HCT116 (cell line): Measurements from ENCODE around the gene TMEM208. TPM values are rescaled to one million over a fixed set of nuclear protein-coding genes. Genes with fewer than 3 reads are reported as not detected.

Source experiments
- ATAC-seq: fragments of 200-7000 bp; cut with Tn5 transposase; 2 replicates; pipeline ENCODE4 v1.9.1; 2020; ENCODE audit warnings: mild to moderate bottlenecking, moderate library complexity
- BruUV-seq: library from RNA; stranded (reverse); fragments of 400-500 nt; replicated peaks from 2 replicates; lab custom pipeline; 2021; lab: Mats Ljungman, UMichigan
- CTCF ChIA-PET: fragments of 300-600 bp; sonication (Branson Sonifier 250); formaldehyde crosslinking; loops from one replicate; lab custom pipeline; 2021; ENCODE audit warnings: antibody characterized with exemption; lab: Charles Lee
- POLR2A ChIA-PET: fragments of 300-600, 350-600 bp; sonication (Branson Sonifier 250); formaldehyde crosslinking; loops from one replicate; lab custom pipeline; 2021; ENCODE audit warnings: antibody characterized with exemption; lab: Charles Lee
- RAD21 ChIA-PET, 2 experiments: fragments of 300-600 bp; sonication (Branson Sonifier 250); formaldehyde crosslinking; loops; one replicate each; lab custom pipeline; 2023; ENCODE audit warnings: low total read pairs in 2 of 2; ENCODE audit not compliant: uncharacterized antibody in 2 of 2, unreplicated experiment in 2 of 2, low non-redundant PET in 1 of 2; lab: Charles Lee
- DNase-seq: peaks from one replicate; pipeline ENCODE4 v3.0.0-alpha.2; 2010; ENCODE audit warnings: low read depth, low spot score
- H2AFZ ChIP-seq: fragments of 200-600 bp; shearing (Covaris generic), sonication (generic); 2 replicates; pipeline ENCODE4 v1.6.1; 2017; ENCODE audit warnings: low read depth, mixed run types, mixed read lengths, antibody characterized with exemption, low read length; ENCODE audit not compliant: poor library complexity, severe bottlenecking
- H3K27ac ChIP-seq: 2 replicates; pipeline ENCODE4 v1.5.1; 2012; ENCODE audit warnings: low read depth, low read length
- H3K27me3 ChIP-seq: fragments of 200-600 bp; sonication (generic); 2 replicates; pipeline ENCODE4 v1.6.1; 2016; ENCODE audit warnings: mixed run types, low read length, mixed read lengths; ENCODE audit not compliant: insufficient read depth
- H3K36me3 ChIP-seq, 2 experiments: fragments of 200-500 bp in 1 of 2; fragments of 200-600 bp in 1 of 2; sonication (Bioruptor generic) in 1 of 2; sonication (generic) in 1 of 2; 2 replicates each; pipeline versions ENCODE4 v1.5.1 to v1.6.1; 2014 to 2016; ENCODE audit warnings: low read length in 2 of 2, inconsistent platforms in 1 of 2, mixed read lengths in 1 of 2, mixed run types in 1 of 2; ENCODE audit not compliant: insufficient read depth in 2 of 2, control insufficient read depth in 1 of 2
- H3K4me1 ChIP-seq, 2 experiments: fragments of 200-600 bp in 1 of 2; sonication (generic) in 1 of 2; 2 replicates each; pipeline versions ENCODE4 v1.5.1 to v1.6.1; 2012 to 2017; ENCODE audit warnings: low read length in 2 of 2, inconsistent platforms in 1 of 2, mild to moderate bottlenecking in 1 of 2, mixed read lengths in 1 of 2, mixed run types in 1 of 2, moderate library complexity in 1 of 2; ENCODE audit not compliant: insufficient read depth in 2 of 2, control insufficient read depth in 1 of 2
- H3K4me2 ChIP-seq: fragments of 200-600 bp; sonication (generic); 2 replicates; pipeline ENCODE4 v1.6.1; 2017; ENCODE audit warnings: mixed run types, low read length, mixed read lengths
- H3K4me3 ChIP-seq, 2 experiments: fragments of 200-600 bp in 1 of 2; sonication (generic) in 1 of 2; replicated peaks in 1 of 2; 2 replicates each; pipeline ENCODE4 v1.5.1; 2011 to 2016; ENCODE audit warnings: low read length in 2 of 2, control low read depth in 1 of 2, low read depth in 1 of 2, mild to moderate bottlenecking in 1 of 2, mixed read lengths in 1 of 2, mixed run types in 1 of 2
- H3K79me2 ChIP-seq: fragments of 200-600 bp; sonication (generic); 2 replicates; pipeline ENCODE4 v1.6.1; 2017; ENCODE audit warnings: mild to moderate bottlenecking, mixed run types, low read length, moderate library complexity, mixed read lengths; ENCODE audit not compliant: insufficient read depth
- H3K9ac ChIP-seq: fragments of 200-600 bp; sonication (generic); 2 replicates; pipeline ENCODE4 v1.6.1; 2016; ENCODE audit warnings: low read length, mixed read lengths
- H3K9me2 ChIP-seq: fragments of 200-600 bp; sonication (generic), shearing (Covaris generic); 2 replicates; pipeline ENCODE4 v1.6.1; 2017; ENCODE audit warnings: mixed run types, mild to moderate bottlenecking, moderate library complexity; ENCODE audit not compliant: insufficient read depth
- H3K9me3 ChIP-seq, 2 experiments: fragments of 200-500 bp in 1 of 2; fragments of 200-600 bp in 1 of 2; sonication (Bioruptor generic) in 1 of 2; sonication (generic) in 1 of 2; 2 replicates each; pipeline ENCODE4 v1.6.1; 2014 to 2017; ENCODE audit warnings: low read length in 2 of 2, mixed read lengths in 2 of 2, inconsistent platforms in 1 of 2, low read depth in 1 of 2, mild to moderate bottlenecking in 1 of 2, mixed run types in 1 of 2, moderate library complexity in 1 of 2; ENCODE audit not compliant: control insufficient read depth in 1 of 2, insufficient read depth in 1 of 2
- H4K20me1 ChIP-seq: fragments of 200-600 bp; sonication (generic), shearing (Covaris generic); 2 replicates; pipeline ENCODE4 v1.6.1; 2017; ENCODE audit warnings: mixed run types, mild to moderate bottlenecking, moderate library complexity; ENCODE audit not compliant: insufficient read depth
- CTCF ChIP-seq, 3 experiments: fragments of 200-600 bp in 1 of 3; sonication (generic) in 1 of 3; IDR thresholded peaks in 2 of 3; conservative IDR thresholded peaks in 1 of 3; 2 replicates each; pipeline ENCODE4 v1.5.1; 2012 to 2017; ENCODE audit warnings: low read depth in 2 of 3, low read length in 2 of 3, antibody characterized with exemption in 1 of 3, borderline replicate concordance in 1 of 3, control low read depth in 1 of 3, mild to moderate bottlenecking in 1 of 3, mixed read lengths in 1 of 3, mixed run types in 1 of 3, moderate library complexity in 1 of 3; ENCODE audit not compliant: insufficient read depth in 1 of 3
- EGR1 ChIP-seq: IDR thresholded peaks from 2 replicates; pipeline ENCODE4 v1.6.1; 2012; ENCODE audit warnings: low read depth
- ELF1 ChIP-seq: IDR thresholded peaks from 2 replicates; pipeline ENCODE4 v1.6.1; 2012; ENCODE audit warnings: low read depth, borderline replicate concordance
- EZH2 ChIP-seq: fragments of 200-600 bp; sonication (generic); IDR thresholded peaks from 2 replicates; pipeline ENCODE4 v1.6.1; 2017; ENCODE audit warnings: antibody characterized with exemption, mixed run types
- EZH2phosphoT487 ChIP-seq: fragments of 200-600 bp; IDR thresholded peaks from 2 replicates; pipeline ENCODE4 v1.6.1; 2018; ENCODE audit warnings: antibody characterized with exemption, borderline replicate concordance
- JUND ChIP-seq: IDR thresholded peaks from 2 replicates; pipeline ENCODE4 v1.6.1; 2012
- RAD21 ChIP-seq: IDR thresholded peaks from 2 replicates; pipeline ENCODE4 v1.6.1; 2012; ENCODE audit warnings: low read depth, mild to moderate bottlenecking
- SIN3A ChIP-seq: IDR thresholded peaks from 2 replicates; pipeline ENCODE4 v1.6.1; 2012; ENCODE audit warnings: low read depth
- SP1 ChIP-seq: IDR thresholded peaks from 2 replicates; pipeline ENCODE4 v1.6.1; 2012; ENCODE audit warnings: low read depth
- TCF7L2 ChIP-seq: IDR thresholded peaks from 2 replicates; pipeline ENCODE4 v1.7.0; 2011; ENCODE audit warnings: borderline replicate concordance, inconsistent platforms; ENCODE audit not compliant: insufficient read depth, insufficient read length; ENCODE audit errors: extremely low read depth
- YY1 ChIP-seq: IDR thresholded peaks from 2 replicates; pipeline ENCODE4 v1.6.1; 2011; ENCODE audit warnings: low read length, low read depth, moderate library complexity, mild to moderate bottlenecking; ENCODE audit not compliant: insufficient replicate concordance; ENCODE audit errors: extremely low read depth
- intact Hi-C: fragments of 100-400 bp; cut with micrococcal nuclease; formaldehyde crosslinking; loops from 2 replicates; pipeline ENCODE4 v1.10.0; 2022
- total RNA-seq: library from RNA; stranded (reverse); gene quantifications from one replicate; pipeline ENCODE4 v1.2.1, GENCODE V29; 2021; ENCODE audit not compliant: unreplicated experiment

TMEM208 gene
- total RNA-seq, 1 experiment from 2014 or later: 36.1 TPM

- Histone ChIP-seq H3K4me2 (peak overlapping the region; percentile 93; the same call in 1 of the 2 replicates), H3K4me1 (peaks cover 47 to 72% of the 10 kb centered on the region in 2 experiments), H3K79me2 (peaks cover 11% of the 10 kb centered on the region), H4K20me1 (no peaks in the 10 kb centered on the region), H3K36me3 (0 out of 4 replicates have a peak, but pooled peaks cover 0 to 6% of the 10 kb centered on the region in 2 experiments), H3K9ac (0 out of 2 replicates have a peak overlapping the region, but pooled peaks have one; percentile 77), H3K9me2 (no peaks in the 10 kb centered on the region), H3K4me3 (no peak overlapping the region), H3K9me3 (no peaks in the 10 kb centered on the region), H3K27ac (peak overlapping the region; percentile 95), H3K27me3 (no peaks in the 10 kb centered on the region), H2AFZ (no peak overlapping the region)
- no peak for DNase-seq
- POLR2A ChIA-PET: no interaction called here
- ATAC-seq: no peak
- RAD21 ChIA-PET: no interaction called here
- intact Hi-C loops: no loop called here
- CTCF ChIA-PET: interaction anchor here (0.7 to 3.4 kb wide), 4 partner anchors 13 to 162 kb away, joined by 3 to 14 read pairs (median 4); partner anchors contain the start of genes E2F4 and ELMO3
- TF ChIP-seq CTCF (IDR thresholded peaks at IDR 0.05 in 2 of 3, conservative IDR thresholded peaks at IDR 0.05 in 1 of 3; ENCODE audit: borderline replicate concordance in 1 of 3, insufficient read depth in 1 of 3, low read depth in 2 of 3, low read length in 2 of 3) (peak in 2 of 3 experiments; percentile 39 to 50; a peak in 3 of 6 replicates), RAD21 (no peak)
- no TSS peak for BruUV-seq
These were observed 47.4 kb upstream of the TMEM208 start for GRCh38 chr16:67179421-67180080.

GRCh38 chr16:67180166-67180565, 46.8 kb upstream of the TMEM208 start:
- intact Hi-C loops: no loop called here
- no peak overlapping the region for H2AFZ ChIP-seq
- TF ChIP-seq YY1: no peak
- TF ChIP-seq ELF1: no peak
- TF ChIP-seq CTCF (IDR thresholded peaks at IDR 0.05 in 2 of 3, conservative IDR thresholded peaks at IDR 0.05 in 1 of 3; ENCODE audit: borderline replicate concordance in 1 of 3, insufficient read depth in 1 of 3, low read depth in 2 of 3, low read length in 2 of 3): no peak
- no peak for TF ChIP-seq EZH2
- no peak for TF ChIP-seq JUND
- no peak for TF ChIP-seq EZH2phosphoT487
- TF ChIP-seq EGR1: no peak
- TF ChIP-seq SIN3A: no peak
- no peak for TF ChIP-seq TCF7L2
- TF ChIP-seq SP1: no peak

More at GRCh38 chr16:67180166-67180565, 46.8 kb upstream of the TMEM208 start:
- Histone ChIP-seq H3K4me2 (no peak overlapping the region), H3K9me3 (no peaks in the 10 kb centered on the region), H3K36me3 (0 out of 4 replicates have a peak, but pooled peaks cover 0 to 3% of the 10 kb centered on the region in 2 experiments), H3K79me2 (peaks cover 11% of the 10 kb centered on the region), H3K27me3 (no peaks in the 10 kb centered on the region), H3K9me2 (no peaks in the 10 kb centered on the region), H3K27ac (peak overlapping the region; percentile 95; the same call in 1 of the 2 replicates), H4K20me1 (no peaks in the 10 kb centered on the region), H3K9ac (no peak overlapping the region), H3K4me3 (no peak overlapping the region), H3K4me1 (peaks cover 40 to 69% of the 10 kb centered on the region in 2 experiments)
- ChIA-PET RAD21 (no interaction called here), POLR2A (no interaction called here), CTCF (interaction anchor here (1.0 to 3.4 kb wide), 3 partner anchors 12 to 159 kb away, joined by 3 to 14 read pairs (median 3); partner anchors contain the start of genes E2F4 and ELMO3)
- no TSS peak for BruUV-seq
- ATAC-seq: no peak
- no peak for DNase-seq
